Esophagus squamous epithelium (tissue), 4 donors: ENCODE measurements around the gene CUBN.

Source experiments
- CTCF ChIP-seq, 6 experiments: fragments of 450-650 bp in 4 of 6; fragments of 200-600 bp in 2 of 6; sonication (generic) in 2 of 6; IDR thresholded peaks; one replicate each; pipeline ENCODE4 v1.5.1; 2016 to 2019; ENCODE audit warnings: antibody characterized with exemption in 6 of 6, mild to moderate bottlenecking in 4 of 6, moderate library complexity in 4 of 6
- POLR2A ChIP-seq, 4 donors: fragments of 450-650 bp; IDR thresholded peaks; one replicate each; pipeline ENCODE4 v1.6.1; 2017; ENCODE audit warnings: antibody characterized with exemption in 4 of 4, mild to moderate bottlenecking in 4 of 4, moderate library complexity in 3 of 4

GRCh38 chr10:17058093-17058492 is 71.5 kb downstream of the CUBN start:
- TF ChIP-seq CTCF (IDR thresholded peaks at IDR 0.05) (no peak), POLR2A (IDR thresholded peaks at IDR 0.05) (no peak)
